GM12878 (cell line): ENCODE results near the gene CHERP. TPM values are rescaled to one million over a fixed set of nuclear protein-coding genes. Genes with fewer than 3 reads are reported as not detected.

ENCODE experiments used
- polyA plus RNA-seq, 11 experiments: library from polyadenylated mRNA; depleted of rRNA in 4 of 11; unstranded in 6 of 11; stranded (reverse) in 5 of 11; fragments of >200 nt; fragmentation: Nextera tagmentation in 4 of 11; fragmentation: Illumina TruSeq in 1 of 11; extraction: Ambion mirVana in 4 of 11; extraction: Trizol in 1 of 11; gene quantifications; 1 replicate in 1 of 11; 2 replicates in 10 of 11; pipeline versions ENCODE4 v1.2.1 to v1.2.3, GENCODE V29; 2011 to 2016; ENCODE audit warnings: inconsistent platforms in 2 of 11, missing spikeins in 2 of 11, low read depth in 1 of 11
- small RNA-seq: library from RNA; depleted of rRNA; stranded (forward); fragments of <200 nt; gene quantifications from one replicate; pipeline ENCODE3, GENCODE V24; 2014
- total RNA-seq, 4 experiments: library from RNA; depleted of rRNA in 3 of 4; stranded (reverse); fragments of >200 nt in 3 of 4; fragmentation: Illumina TruSeq in 1 of 4; extraction: Trizol in 1 of 4; gene quantifications; 2 replicates each; pipeline versions ENCODE4 v1.2.1 to v1.2.3, GENCODE V29; 2013 to 2021

The CHERP gene
- total and polyA plus RNA-seq, 10 of the 15 experiments (the other 5 are each of a cell fraction or from before 2014, with no cell fraction given): 0.66 to 65.3 (median 12.2) TPM

Small RNA genes within 50 kb of the gene (small RNA-seq; reads per million reads assigned to genes)
- not detected for gene RN7SL146P

Other genes with a start within 250 kb of the CHERP start
Only the 7 nearest of the 9 such genes appear.
- 11.3 and 11.4 TPM in 2 replicates for gene EPS15L1, start 70.5 kb downstream of the CHERP start, total RNA-seq (2014; rRNA removed)
- gene EPS15L1, start 70.5 kb downstream of the CHERP start, total RNA-seq (2014; rRNA removed; fragmentation: Illumina TruSeq; extraction: Trizol): 15.9 and 16.7 TPM in 2 replicates
- gene EPS15L1, start 70.5 kb downstream of the CHERP start, total RNA-seq (2021): 43.5 and 50.4 TPM in 2 replicates
- gene EPS15L1, start 70.5 kb downstream of the CHERP start, polyA plus RNA-seq (2011; rRNA removed): 7.2 and 19.1 TPM in 2 replicates
- 20.4 and 24.1 TPM in 2 replicates for gene EPS15L1, start 70.5 kb downstream of the CHERP start, polyA plus RNA-seq (2014; fragmentation: Illumina TruSeq; extraction: Trizol)
- 1 to 10 TPM; 5.9 to 7.6 TPM for gene EPS15L1, start 70.5 kb downstream of the CHERP start, polyA plus RNA-seq (2014; fragmentation: Nextera tagmentation; extraction: Ambion mirVana)
- 20.4 and 25.3 TPM in 2 replicates for gene EPS15L1, start 70.5 kb downstream of the CHERP start, polyA plus RNA-seq (2014; rRNA removed)
- 10 to 100 TPM; 41.3 to 43.3 TPM for gene EPS15L1, start 70.5 kb downstream of the CHERP start, polyA plus RNA-seq (2016; fragmentation: Nextera tagmentation; extraction: Ambion mirVana)
- gene CALR3, start 46.3 kb downstream of the CHERP start, total RNA-seq (2014; rRNA removed): 0.11 TPM in 2 replicates
- gene CALR3, start 46.3 kb downstream of the CHERP start, total RNA-seq (2014; rRNA removed; fragmentation: Illumina TruSeq; extraction: Trizol): 0.18 and 0.45 TPM in 2 replicates
- gene CALR3, start 46.3 kb downstream of the CHERP start, total RNA-seq (2021): 0.19 TPM in 1 of 2 replicates, not detected in the other
- gene CALR3, start 46.3 kb downstream of the CHERP start, polyA plus RNA-seq (2011; rRNA removed): 0.05 TPM in 1 of 2 replicates, not detected in the other
- 0.35 and 0.43 TPM in 2 replicates for gene CALR3, start 46.3 kb downstream of the CHERP start, polyA plus RNA-seq (2014; fragmentation: Illumina TruSeq; extraction: Trizol)
- under 1 TPM; 0.10 to 0.13 TPM for gene CALR3, start 46.3 kb downstream of the CHERP start, polyA plus RNA-seq (2014; fragmentation: Nextera tagmentation; extraction: Ambion mirVana)
- gene CALR3, start 46.3 kb downstream of the CHERP start, polyA plus RNA-seq (2014; rRNA removed): 0.12 and 0.14 TPM in 2 replicates
- under 1 TPM in 1 of 2 experiments, not detected in 1; 0.31 TPM for gene CALR3, start 46.3 kb downstream of the CHERP start, polyA plus RNA-seq (2016; fragmentation: Nextera tagmentation; extraction: Ambion mirVana)
- 2.0 and 2.1 TPM in 2 replicates for gene C19orf44, start 46.0 kb downstream of the CHERP start, total RNA-seq (2014; rRNA removed)
- gene C19orf44, start 46.0 kb downstream of the CHERP start, total RNA-seq (2014; rRNA removed; fragmentation: Illumina TruSeq; extraction: Trizol): 2.7 and 3.3 TPM in 2 replicates
- 3.1 and 3.8 TPM in 2 replicates for gene C19orf44, start 46.0 kb downstream of the CHERP start, total RNA-seq (2021)
- 2.5 and 3.0 TPM in 2 replicates for gene C19orf44, start 46.0 kb downstream of the CHERP start, polyA plus RNA-seq (2011; rRNA removed)
- gene C19orf44, start 46.0 kb downstream of the CHERP start, polyA plus RNA-seq (2014; fragmentation: Illumina TruSeq; extraction: Trizol): 3.6 and 5.2 TPM in 2 replicates
- under 1 TPM; 0.26 to 0.31 TPM for gene C19orf44, start 46.0 kb downstream of the CHERP start, polyA plus RNA-seq (2014; fragmentation: Nextera tagmentation; extraction: Ambion mirVana)
- gene C19orf44, start 46.0 kb downstream of the CHERP start, polyA plus RNA-seq (2014; rRNA removed): 4.1 and 5.4 TPM in 2 replicates
- gene C19orf44, start 46.0 kb downstream of the CHERP start, polyA plus RNA-seq (2016; fragmentation: Nextera tagmentation; extraction: Ambion mirVana): 1 to 10 TPM; 3.9 to 4.0 TPM
- 24.7 and 26.5 TPM in 2 replicates for gene SLC35E1, start 30.0 kb upstream of the CHERP start, total RNA-seq (2014; rRNA removed)
- 20.1 and 20.4 TPM in 2 replicates for gene SLC35E1, start 30.0 kb upstream of the CHERP start, total RNA-seq (2014; rRNA removed; fragmentation: Illumina TruSeq; extraction: Trizol)
- 30.9 and 33.7 TPM in 2 replicates for gene SLC35E1, start 30.0 kb upstream of the CHERP start, total RNA-seq (2021)
- 28.7 and 37.7 TPM in 2 replicates for gene SLC35E1, start 30.0 kb upstream of the CHERP start, polyA plus RNA-seq (2011; rRNA removed)
- 20.5 and 23.8 TPM in 2 replicates for gene SLC35E1, start 30.0 kb upstream of the CHERP start, polyA plus RNA-seq (2014; fragmentation: Illumina TruSeq; extraction: Trizol)
- gene SLC35E1, start 30.0 kb upstream of the CHERP start, polyA plus RNA-seq (2014; fragmentation: Nextera tagmentation; extraction: Ambion mirVana): 10 to 100 TPM; 11.3 to 15.1 TPM
- gene SLC35E1, start 30.0 kb upstream of the CHERP start, polyA plus RNA-seq (2014; rRNA removed): 19.6 and 26.7 TPM in 2 replicates
- gene SLC35E1, start 30.0 kb upstream of the CHERP start, polyA plus RNA-seq (2016; fragmentation: Nextera tagmentation; extraction: Ambion mirVana): 10 to 100 TPM; 12.6 to 20.0 TPM
- gene MED26, start 85.8 kb upstream of the CHERP start, total RNA-seq (2014; rRNA removed): 13.8 and 15.3 TPM in 2 replicates
- 7.2 and 8.6 TPM in 2 replicates for gene MED26, start 85.8 kb upstream of the CHERP start, total RNA-seq (2014; rRNA removed; fragmentation: Illumina TruSeq; extraction: Trizol)
- 20.2 and 21.4 TPM in 2 replicates for gene MED26, start 85.8 kb upstream of the CHERP start, total RNA-seq (2021)
- 10.0 and 14.0 TPM in 2 replicates for gene MED26, start 85.8 kb upstream of the CHERP start, polyA plus RNA-seq (2011; rRNA removed)
- gene MED26, start 85.8 kb upstream of the CHERP start, polyA plus RNA-seq (2014; fragmentation: Illumina TruSeq; extraction: Trizol): 3.6 and 8.0 TPM in 2 replicates
- gene MED26, start 85.8 kb upstream of the CHERP start, polyA plus RNA-seq (2014; fragmentation: Nextera tagmentation; extraction: Ambion mirVana): 1 to 10 TPM; 1.1 to 2.2 TPM
- 12.4 and 15.2 TPM in 2 replicates for gene MED26, start 85.8 kb upstream of the CHERP start, polyA plus RNA-seq (2014; rRNA removed)
- 10 to 100 TPM in 1 of 2 experiments, 1 to 10 TPM in 1; 9.2 to 10.1 TPM for gene MED26, start 85.8 kb upstream of the CHERP start, polyA plus RNA-seq (2016; fragmentation: Nextera tagmentation; extraction: Ambion mirVana)
- 49.9 and 51.3 TPM in 2 replicates for gene SMIM7, start 117.7 kb upstream of the CHERP start, total RNA-seq (2014; rRNA removed)
- 68.1 and 69.4 TPM in 2 replicates for gene SMIM7, start 117.7 kb upstream of the CHERP start, total RNA-seq (2014; rRNA removed; fragmentation: Illumina TruSeq; extraction: Trizol)
- gene SMIM7, start 117.7 kb upstream of the CHERP start, total RNA-seq (2021): 44.6 and 45.7 TPM in 2 replicates
- gene SMIM7, start 117.7 kb upstream of the CHERP start, polyA plus RNA-seq (2011; rRNA removed): 88.8 and 96.7 TPM in 2 replicates
- gene SMIM7, start 117.7 kb upstream of the CHERP start, polyA plus RNA-seq (2014; fragmentation: Illumina TruSeq; extraction: Trizol): 71.7 and 99.7 TPM in 2 replicates
- gene SMIM7, start 117.7 kb upstream of the CHERP start, polyA plus RNA-seq (2014; fragmentation: Nextera tagmentation; extraction: Ambion mirVana): 100 to 1,000 TPM; 157 to 170 TPM
- gene SMIM7, start 117.7 kb upstream of the CHERP start, polyA plus RNA-seq (2014; rRNA removed): 60.0 and 66.0 TPM in 2 replicates
- 10 to 100 TPM; 70.0 to 72.5 TPM for gene SMIM7, start 117.7 kb upstream of the CHERP start, polyA plus RNA-seq (2016; fragmentation: Nextera tagmentation; extraction: Ambion mirVana)
- 18.0 and 19.1 TPM in 2 replicates for gene TMEM38A, start 118.7 kb upstream of the CHERP start, total RNA-seq (2014; rRNA removed)
- gene TMEM38A, start 118.7 kb upstream of the CHERP start, total RNA-seq (2014; rRNA removed; fragmentation: Illumina TruSeq; extraction: Trizol): 11.9 TPM in 2 replicates
- gene TMEM38A, start 118.7 kb upstream of the CHERP start, total RNA-seq (2021): 14.5 and 17.2 TPM in 2 replicates
- gene TMEM38A, start 118.7 kb upstream of the CHERP start, polyA plus RNA-seq (2011; rRNA removed): 9.8 and 12.7 TPM in 2 replicates
- 11.5 and 12.4 TPM in 2 replicates for gene TMEM38A, start 118.7 kb upstream of the CHERP start, polyA plus RNA-seq (2014; fragmentation: Illumina TruSeq; extraction: Trizol)
- 1 to 10 TPM; 4.5 to 6.1 TPM for gene TMEM38A, start 118.7 kb upstream of the CHERP start, polyA plus RNA-seq (2014; fragmentation: Nextera tagmentation; extraction: Ambion mirVana)
- gene TMEM38A, start 118.7 kb upstream of the CHERP start, polyA plus RNA-seq (2014; rRNA removed): 17.9 and 20.4 TPM in 2 replicates
- 10 to 100 TPM; 20.2 to 22.2 TPM for gene TMEM38A, start 118.7 kb upstream of the CHERP start, polyA plus RNA-seq (2016; fragmentation: Nextera tagmentation; extraction: Ambion mirVana)